Measurements from ENCODE around the gene PPID.

DNA sequence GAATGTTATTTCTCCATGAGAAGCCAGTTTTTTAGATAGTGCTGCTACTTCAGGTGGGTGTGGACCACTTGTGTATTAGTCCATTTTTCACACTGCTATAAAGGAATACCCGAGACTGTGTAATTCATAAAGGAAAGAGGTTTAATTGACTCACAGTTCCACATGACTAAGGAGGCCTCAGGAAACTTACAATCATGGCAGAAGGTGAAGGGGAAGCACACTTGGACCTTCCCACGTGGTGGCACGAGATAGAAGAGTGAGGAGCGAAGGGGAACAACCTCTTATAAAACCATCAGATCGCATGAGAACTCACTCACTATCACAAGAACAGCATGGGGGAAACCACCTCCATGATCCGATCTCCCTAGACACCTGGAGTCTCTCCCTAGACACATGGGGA, 3.4 kb upstream of the PPID start:
- TF ChIP-seq, protein P1, sequence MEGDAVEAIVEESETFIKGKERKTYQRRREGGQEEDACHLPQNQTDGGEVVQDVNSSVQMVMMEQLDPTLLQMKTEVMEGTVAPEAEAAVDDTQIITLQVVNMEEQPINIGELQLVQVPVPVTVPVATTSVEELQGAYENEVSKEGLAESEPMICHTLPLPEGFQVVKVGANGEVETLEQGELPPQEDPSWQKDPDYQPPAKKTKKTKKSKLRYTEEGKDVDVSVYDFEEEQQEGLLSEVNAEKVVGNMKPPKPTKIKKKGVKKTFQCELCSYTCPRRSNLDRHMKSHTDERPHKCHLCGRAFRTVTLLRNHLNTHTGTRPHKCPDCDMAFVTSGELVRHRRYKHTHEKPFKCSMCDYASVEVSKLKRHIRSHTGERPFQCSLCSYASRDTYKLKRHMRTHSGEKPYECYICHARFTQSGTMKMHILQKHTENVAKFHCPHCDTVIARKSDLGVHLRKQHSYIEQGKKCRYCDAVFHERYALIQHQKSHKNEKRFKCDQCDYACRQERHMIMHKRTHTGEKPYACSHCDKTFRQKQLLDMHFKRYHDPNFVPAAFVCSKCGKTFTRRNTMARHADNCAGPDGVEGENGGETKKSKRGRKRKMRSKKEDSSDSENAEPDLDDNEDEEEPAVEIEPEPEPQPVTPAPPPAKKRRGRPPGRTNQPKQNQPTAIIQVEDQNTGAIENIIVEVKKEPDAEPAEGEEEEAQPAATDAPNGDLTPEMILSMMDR (IDR thresholded peaks at IDR 0.05; ENCODE audit: low read length), result no peak
- TF ChIP-seq EZH2 (optimal IDR thresholded peaks at IDR 0.05; ENCODE audit: low read depth, low read length), result no peak
- TF ChIP-seq EZH2phosphoT487 (IDR thresholded peaks at IDR 0.05; ENCODE audit: low read length), result no peak
